Measurements from ENCODE around the gene GOT1.

Gene GOT1

GRCh38 chr10:99422529-99423096 is 7.8 kb downstream of the GOT1 start:
- Histone ChIP-seq H3K4me1 (ENCODE audit: control insufficient read depth, insufficient read depth, low read length) (no peaks in the 10 kb centered on the region), H3K36me3 (ENCODE audit: control insufficient read depth in 2 of 2, insufficient read depth in 1 of 2, low read length in 2 of 2) (peaks cover 17 to 55% of the 10 kb centered on the region in 2 experiments), H3K9me3 (ENCODE audit: control insufficient read depth, insufficient read depth, low read depth, low read length) (no peaks in the 10 kb centered on the region), H3K27ac (ENCODE audit: extremely low read depth, low read depth, low read length) (no peak overlapping the region), H3K4me3 (ENCODE audit: low read depth, low read length) (no peak overlapping the region)
- ChIA-PET CTCF (interaction anchor here (0.7 to 1.3 kb wide), 2 partner anchors 25 to 138 kb away, joined by 3 read pairs; no protein-coding TSS in a partner anchor), POLR2A (no interaction called here)
- TF ChIP-seq ZNF585B (tag by site-specific recombination; IDR thresholded peaks at IDR 0.05) (no peak), ZNF654 (tag by site-specific recombination; IDR thresholded peaks at IDR 0.05; ENCODE audit: low read depth) (no peak), HOXD13 (CRISPR knock-in tag; IDR thresholded peaks at IDR 0.05; ENCODE audit: borderline replicate concordance) (no peak), ZNF202 (tag by site-specific recombination; IDR thresholded peaks at IDR 0.05; ENCODE audit: borderline replicate concordance) (no peak), HOXC10 (CRISPR knock-in tag; IDR thresholded peaks at IDR 0.05) (no peak), ZSCAN18 (tag by site-specific recombination; IDR thresholded peaks at IDR 0.05) (no peak), CTCF (tag by site-specific recombination; IDR thresholded peaks at IDR 0.05) (no peak), ZNF214 (tag by site-specific recombination; IDR thresholded peaks at IDR 0.05; ENCODE audit: borderline replicate concordance) (no peak), ZEB2 (tag by site-specific recombination; IDR thresholded peaks at IDR 0.05) (no peak), ZNF280C (tag by site-specific recombination; IDR thresholded peaks at IDR 0.05) (no peak), BCL11A (tag by site-specific recombination; IDR thresholded peaks at IDR 0.05; ENCODE audit: low read depth) (no peak), ZNF510 (tag by site-specific recombination; IDR thresholded peaks at IDR 0.05; ENCODE audit: insufficient replicate concordance) (no peak)
- TF ChIP-seq, protein P1, sequence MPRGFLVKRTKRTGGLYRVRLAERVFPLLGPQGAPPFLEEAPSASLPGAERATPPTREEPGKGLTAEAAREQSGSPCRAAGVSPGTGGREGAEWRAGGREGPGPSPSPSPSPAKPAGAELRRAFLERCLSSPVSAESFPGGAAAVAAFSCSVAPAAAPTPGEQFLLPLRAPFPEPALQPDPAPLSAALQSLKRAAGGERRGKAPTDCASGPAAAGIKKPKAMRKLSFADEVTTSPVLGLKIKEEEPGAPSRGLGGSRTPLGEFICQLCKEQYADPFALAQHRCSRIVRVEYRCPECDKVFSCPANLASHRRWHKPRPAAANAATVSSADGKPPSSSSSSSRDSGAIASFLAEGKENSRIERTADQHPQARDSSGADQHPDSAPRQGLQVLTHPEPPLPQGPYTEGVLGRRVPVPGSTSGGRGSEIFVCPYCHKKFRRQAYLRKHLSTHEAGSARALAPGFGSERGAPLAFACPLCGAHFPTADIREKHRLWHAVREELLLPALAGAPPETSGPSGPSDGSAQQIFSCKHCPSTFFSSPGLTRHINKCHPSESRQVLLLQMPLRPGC (tag by site-specific recombination; IDR thresholded peaks at IDR 0.05): no peak

DNA sequence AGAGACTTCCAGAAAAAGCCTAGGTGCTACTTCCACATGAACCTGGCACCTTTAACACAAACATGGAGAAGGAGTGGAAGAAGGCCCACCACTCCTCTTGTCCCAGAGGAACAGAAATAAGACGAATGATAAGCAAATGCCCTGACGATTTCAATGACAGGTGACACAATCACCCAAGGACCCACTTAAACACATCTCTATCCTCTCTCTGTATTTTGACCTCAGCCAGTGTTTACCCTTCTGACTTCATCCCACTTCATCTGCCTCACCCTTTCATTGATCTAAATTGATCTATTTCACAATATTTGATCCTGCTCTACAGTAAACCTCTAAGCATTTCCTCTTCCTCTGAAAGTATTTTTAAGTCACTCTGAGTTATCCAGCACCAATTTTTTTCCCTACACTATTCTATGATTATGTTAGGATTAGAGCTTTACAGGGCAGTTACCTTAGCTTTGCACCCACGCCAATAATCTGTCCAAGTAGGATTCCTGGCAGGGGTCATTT is 9.1 kb downstream of the GOT1 start:
- H3K36me3 ChIP-seq (ENCODE audit: control insufficient read depth in 2 of 2, insufficient read depth in 1 of 2, low read length in 2 of 2): peaks cover 17 to 55% of the 10 kb centered on the region in 2 experiments
- no peak overlapping the region for H3K4me3 ChIP-seq (ENCODE audit: low read depth, low read length)
- H3K4me1 ChIP-seq (ENCODE audit: control insufficient read depth, insufficient read depth, low read length): no peaks in the 10 kb centered on the region
- no peaks in the 10 kb centered on the region for H3K9me3 ChIP-seq (ENCODE audit: control insufficient read depth, insufficient read depth, low read depth, low read length)
- H3K27ac ChIP-seq (ENCODE audit: extremely low read depth, low read depth, low read length): no peak overlapping the region
- POLR2A ChIA-PET: interaction anchor here (3.1 kb wide), 1 partner anchor 9 kb away, joined by 14 read pairs; the partner anchor contains the start of gene GOT1
- CTCF ChIA-PET: interaction anchor here (1.8 kb wide), 1 partner anchor 15 kb away, joined by 7 read pairs; no protein-coding TSS in a partner anchor
- TF ChIP-seq ZBTB44 (tag by site-specific recombination; IDR thresholded peaks at IDR 0.05): no peak
- TF ChIP-seq SP3 (tag by site-specific recombination; IDR thresholded peaks at IDR 0.05): no peak
- TF ChIP-seq ZNF175 (tag by site-specific recombination; IDR thresholded peaks at IDR 0.05): no peak
- TF ChIP-seq ZNF510 (tag by site-specific recombination; IDR thresholded peaks at IDR 0.05; ENCODE audit: insufficient replicate concordance): no peak
- TF ChIP-seq ZNF214 (tag by site-specific recombination; IDR thresholded peaks at IDR 0.05; ENCODE audit: borderline replicate concordance): no peak
- no peak for TF ChIP-seq ZNF280D (tag by site-specific recombination; IDR thresholded peaks at IDR 0.05)
- TF ChIP-seq ZNF660 (tag by site-specific recombination; IDR thresholded peaks at IDR 0.05): no peak
- no peak for TF ChIP-seq ZNF239 (tag by site-specific recombination; IDR thresholded peaks at IDR 0.05)
- TF ChIP-seq, protein P2, sequence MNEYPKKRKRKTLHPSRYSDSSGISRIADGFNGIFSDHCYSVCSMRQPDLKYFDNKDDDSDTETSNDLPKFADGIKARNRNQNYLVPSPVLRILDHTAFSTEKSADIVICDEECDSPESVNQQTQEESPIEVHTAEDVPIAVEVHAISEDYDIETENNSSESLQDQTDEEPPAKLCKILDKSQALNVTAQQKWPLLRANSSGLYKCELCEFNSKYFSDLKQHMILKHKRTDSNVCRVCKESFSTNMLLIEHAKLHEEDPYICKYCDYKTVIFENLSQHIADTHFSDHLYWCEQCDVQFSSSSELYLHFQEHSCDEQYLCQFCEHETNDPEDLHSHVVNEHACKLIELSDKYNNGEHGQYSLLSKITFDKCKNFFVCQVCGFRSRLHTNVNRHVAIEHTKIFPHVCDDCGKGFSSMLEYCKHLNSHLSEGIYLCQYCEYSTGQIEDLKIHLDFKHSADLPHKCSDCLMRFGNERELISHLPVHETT (tag by site-specific recombination; IDR thresholded peaks at IDR 0.05): no peak
